ENCODE results near the gene SLC7A7. TPM values are rescaled to one million over a fixed set of nuclear protein-coding genes. Genes with fewer than 3 reads are reported as not detected.

The SLC7A7 gene
- total RNA-seq, 1 donor from 2014 or later = 14.3 TPM

GRCh38 chr14:22748206-22748605 is 67.0 kb downstream of the SLC7A7 start:
- no peak for DNase-seq (ENCODE audit: low read depth)
- Mint-ChIP-seq H3K9me3 (ENCODE audit: unreplicated experiment) (no peaks in the 10 kb centered on the region), H3K27ac (ENCODE audit: unreplicated experiment) (no peak overlapping the region)

GRCh38 chr14:22747769-22748168 is 67.5 kb downstream of the SLC7A7 start:
- H3K79me2 ChIP-seq (ENCODE audit: insufficient read depth, low read length) = no peaks in the 10 kb centered on the region
- Mint-ChIP-seq H3K27ac (ENCODE audit: unreplicated experiment) (no peak overlapping the region), H3K27me3 (ENCODE audit: low read depth, unreplicated experiment) (peaks cover 9% of the 10 kb centered on the region), H3K36me3 (ENCODE audit: low read depth, unreplicated experiment) (no peaks in the 10 kb centered on the region), H3K4me3 (ENCODE audit: unreplicated experiment) (no peak overlapping the region), H3K4me1 (ENCODE audit: low read depth, unreplicated experiment) (no peaks in the 10 kb centered on the region), H3K9me3 (ENCODE audit: unreplicated experiment) (no peaks in the 10 kb centered on the region)
- H3K9me3 ChIP-seq (ENCODE audit: insufficient read depth, low read depth, low read length) = no peaks in the 10 kb centered on the region
- H3K4me1 ChIP-seq (ENCODE audit: insufficient read depth, low read length) = no peaks in the 10 kb centered on the region
- no peak overlapping the region for H3K9ac ChIP-seq (ENCODE audit: low read length)
- TF ChIP-seq CTCF (IDR thresholded peaks at IDR 0.05; ENCODE audit: insufficient read depth, low read depth, low read length) (no peak), EZH2 (IDR thresholded peaks at IDR 0.05; ENCODE audit: insufficient read depth, low read length) (no peak)
- H3K4me2 ChIP-seq (ENCODE audit: low read length) = no peak overlapping the region
- H4K20me1 ChIP-seq (ENCODE audit: insufficient read depth, low read length) = no peaks in the 10 kb centered on the region
- FAIRE-seq (no peak), DNase-seq (ENCODE audit: low read depth) (no peak)
- no peaks in the 10 kb centered on the region for H3K36me3 ChIP-seq (ENCODE audit: insufficient read depth, low read length)
- H3K4me3 ChIP-seq (ENCODE audit: insufficient read depth, low read depth, low read length) = no peak overlapping the region
- H2AFZ ChIP-seq (ENCODE audit: low read depth, low read length) = no peak overlapping the region
- peaks cover 3% of the 10 kb centered on the region for H3K27me3 ChIP-seq (ENCODE audit: insufficient read depth, low read length)
- no peak overlapping the region for H3K27ac ChIP-seq (ENCODE audit: low read depth, low read length)

More at GRCh38 chr14:22748206-22748605, 67.0 kb downstream of the SLC7A7 start:
- H3K4me1 Mint-ChIP-seq (ENCODE audit: low read depth, unreplicated experiment) = no peaks in the 10 kb centered on the region
- Histone ChIP-seq H3K79me2 (ENCODE audit: insufficient read depth, low read length) (no peaks in the 10 kb centered on the region), H3K4me1 (ENCODE audit: insufficient read depth, low read length) (no peaks in the 10 kb centered on the region), H3K27ac (ENCODE audit: low read depth, low read length) (no peak overlapping the region), H2AFZ (ENCODE audit: low read depth, low read length) (no peak overlapping the region), H3K9me3 (ENCODE audit: insufficient read depth, low read depth, low read length) (no peaks in the 10 kb centered on the region), H3K4me2 (ENCODE audit: low read length) (no peak overlapping the region), H3K36me3 (ENCODE audit: insufficient read depth, low read length) (no peaks in the 10 kb centered on the region), H3K4me3 (ENCODE audit: insufficient read depth, low read depth, low read length) (no peak overlapping the region), H3K9ac (ENCODE audit: low read length) (no peak overlapping the region), H3K27me3 (ENCODE audit: insufficient read depth, low read length) (peaks cover 3% of the 10 kb centered on the region), H4K20me1 (ENCODE audit: insufficient read depth, low read length) (no peaks in the 10 kb centered on the region)
- no peak overlapping the region for H3K4me3 Mint-ChIP-seq (ENCODE audit: unreplicated experiment)
- no peak for TF ChIP-seq EZH2 (IDR thresholded peaks at IDR 0.05; ENCODE audit: insufficient read depth, low read length)
- no peak for TF ChIP-seq CTCF (IDR thresholded peaks at IDR 0.05; ENCODE audit: insufficient read depth, low read depth, low read length)
- H3K36me3 Mint-ChIP-seq (ENCODE audit: low read depth, unreplicated experiment) = no peaks in the 10 kb centered on the region
- peaks cover 8% of the 10 kb centered on the region for H3K27me3 Mint-ChIP-seq (ENCODE audit: low read depth, unreplicated experiment)
- FAIRE-seq = no peak

DNA sequence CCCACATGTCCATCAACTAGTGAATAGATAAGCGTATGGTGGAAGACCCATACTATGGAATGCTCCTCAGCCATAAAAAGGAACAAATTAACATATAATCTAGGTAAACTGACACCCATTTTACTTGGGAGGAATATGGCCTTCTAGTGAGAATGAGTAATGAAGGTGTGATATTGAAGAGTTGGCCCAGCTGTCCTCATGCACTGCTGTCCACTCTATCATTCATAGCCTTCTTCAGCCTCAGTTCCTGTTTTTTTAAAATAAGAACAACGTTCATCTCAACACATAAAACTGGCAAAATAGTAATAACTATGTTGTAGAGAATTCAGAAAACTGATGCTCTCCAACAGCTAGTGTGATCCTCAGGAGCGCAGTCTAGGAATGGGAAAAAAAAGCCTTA is 75.2 kb downstream of the SLC7A7 start:
- H3K4me3 ChIP-seq (ENCODE audit: insufficient read depth, low read depth, low read length) = no peak overlapping the region
- Mint-ChIP-seq H3K4me1 (ENCODE audit: low read depth, unreplicated experiment) (peaks cover 2% of the 10 kb centered on the region), H3K36me3 (ENCODE audit: low read depth, unreplicated experiment) (no peaks in the 10 kb centered on the region), H3K4me3 (ENCODE audit: unreplicated experiment) (no peak overlapping the region), H3K9me3 (ENCODE audit: unreplicated experiment) (peaks cover 2% of the 10 kb centered on the region), H3K27me3 (ENCODE audit: low read depth, unreplicated experiment) (peaks cover 4% of the 10 kb centered on the region), H3K27ac (ENCODE audit: unreplicated experiment) (no peak overlapping the region)
- no peak overlapping the region for H3K4me2 ChIP-seq (ENCODE audit: low read length)
- DNase-seq (ENCODE audit: low read depth) (no peak), FAIRE-seq (no peak)
- no peaks in the 10 kb centered on the region for H3K36me3 ChIP-seq (ENCODE audit: insufficient read depth, low read length)
- TF ChIP-seq CTCF (IDR thresholded peaks at IDR 0.05; ENCODE audit: insufficient read depth, low read depth, low read length) = no peak
- TF ChIP-seq EZH2 (IDR thresholded peaks at IDR 0.05; ENCODE audit: insufficient read depth, low read length) = no peak
- no peak overlapping the region for H3K27ac ChIP-seq (ENCODE audit: low read depth, low read length)
- no peaks in the 10 kb centered on the region for H3K9me3 ChIP-seq (ENCODE audit: insufficient read depth, low read depth, low read length)
- H2AFZ ChIP-seq (ENCODE audit: low read depth, low read length) = no peak overlapping the region
- no peak overlapping the region for H3K9ac ChIP-seq (ENCODE audit: low read length)
- no peaks in the 10 kb centered on the region for H4K20me1 ChIP-seq (ENCODE audit: insufficient read depth, low read length)
- no peaks in the 10 kb centered on the region for H3K4me1 ChIP-seq (ENCODE audit: insufficient read depth, low read length)
- no peaks in the 10 kb centered on the region for H3K27me3 ChIP-seq (ENCODE audit: insufficient read depth, low read length)
- H3K79me2 ChIP-seq (ENCODE audit: insufficient read depth, low read length) = no peaks in the 10 kb centered on the region
